Body of pancreas (tissue), 4 donors: ENCODE measurements around the gene TTC31. TPM values are rescaled to one million over a fixed set of nuclear protein-coding genes. Genes with fewer than 3 reads are reported as not detected.

ENCODE experiments used
- ATAC-seq: fragments of 150-250 bp; one replicate; pipeline ENCODE4 v1.9.1; 2016
- DNase-seq, 4 donors: peaks; one replicate each; pipeline ENCODE4 v3.0.0-alpha.2; 2019
- H3K27ac ChIP-seq, 4 donors: fragments of 200-600 bp; sonication (generic); 1 replicate in 3 of 4; 2 replicates in 1 of 4; pipeline versions ENCODE4 v1.5.1 to v1.6.1; 2016 to 2019; ENCODE audit warnings: mild to moderate bottlenecking in 1 of 4, mixed read lengths in 1 of 4, moderate library complexity in 1 of 4
- H3K27me3 ChIP-seq, 2 donors: fragments of 200-600 bp; sonication (generic); one replicate each; pipeline ENCODE4 v1.6.0; 2016; ENCODE audit warnings: mild to moderate bottlenecking in 1 of 2
- H3K36me3 ChIP-seq, 2 donors: fragments of 200-600 bp; sonication (generic); replicated peaks in 1 of 2; 2 replicates each; pipeline ENCODE4 v1.5.1; 2016; ENCODE audit warnings: low read depth in 2 of 2; ENCODE audit not compliant: insufficient read depth in 1 of 2
- H3K4me1 ChIP-seq: fragments of 200-600 bp; sonication (generic); one replicate; pipeline ENCODE4 v1.6.0; 2016
- H3K4me3 ChIP-seq, 2 donors: fragments of 200-600 bp; sonication (generic); 1 replicate in 1 of 2; 2 replicates in 1 of 2; pipeline ENCODE4 v1.5.1; 2016 to 2019
- H3K9me3 ChIP-seq, 3 donors: fragments of 200-600 bp; sonication (generic); 1 replicate in 2 of 3; 2 replicates in 1 of 3; pipeline ENCODE4 v1.5.1; 2016
- POLR2A ChIP-seq, 3 donors: fragments of 450-650 bp; IDR thresholded peaks; one replicate each; pipeline ENCODE4 v1.6.1; 2016; ENCODE audit warnings: antibody characterized with exemption in 3 of 3, mild to moderate bottlenecking in 2 of 3
- WGBS, 2 donors: methylation state at CpG; one replicate each; pipeline ENCODE4 v1.1.5; 2017; 5-methylcytosine and 5-hydroxymethylcytosine counted together
- intact Hi-C: fragments of 100-400 bp; cut with DNase I; formaldehyde crosslinking; loops from one replicate; pipeline ENCODE4 v1.15.1; 2023
- total RNA-seq, 2 donors: library from RNA; depleted of rRNA; stranded (reverse); fragments of >200 nt; gene quantifications; one replicate each; pipeline ENCODE4 v1.1.0, GENCODE V29; 2016
- TF ChIP-seq, protein P1 (sequence below), 7 experiments: fragments of 450-650 bp in 4 of 7; fragments of 200-600 bp in 3 of 7; sonication (generic) in 3 of 7; IDR thresholded peaks; one replicate each; pipeline ENCODE4 v1.5.1; 2016 to 2019; ENCODE audit warnings: antibody characterized with exemption in 7 of 7

Gene TTC31
- total RNA-seq, 2 donors from 2014 or later = 26.5 to 28.3 TPM

DNA sequence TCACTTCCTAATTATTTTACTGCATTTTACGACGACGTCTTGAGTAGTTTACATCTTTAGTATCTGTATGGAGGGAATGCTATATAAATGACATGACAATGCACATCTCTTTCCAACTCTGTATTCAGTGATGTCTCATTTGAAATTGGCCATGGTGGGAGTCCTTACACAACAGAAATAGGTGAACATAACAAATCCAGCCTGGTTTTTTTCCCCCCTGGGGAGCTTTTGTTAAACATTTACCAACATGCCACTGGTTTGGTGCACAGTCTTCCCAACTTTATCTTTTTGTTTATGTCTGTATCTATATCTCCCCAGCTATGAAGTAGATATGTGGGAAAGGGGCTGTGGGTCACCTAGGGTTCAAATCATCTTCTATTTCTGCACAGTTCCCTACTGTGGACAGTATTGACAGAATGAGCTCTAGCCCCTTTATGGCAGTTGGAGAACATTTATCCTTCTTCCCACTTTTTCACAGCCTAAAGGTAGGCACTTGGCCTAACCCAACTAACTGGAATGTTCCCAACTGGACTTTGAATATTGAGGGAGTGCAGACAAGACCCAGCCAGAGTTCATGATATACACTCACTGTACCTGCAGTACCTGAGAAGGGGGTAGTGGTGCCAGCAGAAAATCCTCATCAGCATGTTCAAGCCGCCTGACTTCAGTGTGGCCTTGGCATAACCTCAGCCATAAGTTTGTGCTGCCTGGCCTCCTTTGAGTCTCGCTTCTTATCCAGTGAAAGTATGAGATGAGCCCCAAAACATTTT, 35.5 kb upstream of the TTC31 start:
- TF ChIP-seq, protein P1, sequence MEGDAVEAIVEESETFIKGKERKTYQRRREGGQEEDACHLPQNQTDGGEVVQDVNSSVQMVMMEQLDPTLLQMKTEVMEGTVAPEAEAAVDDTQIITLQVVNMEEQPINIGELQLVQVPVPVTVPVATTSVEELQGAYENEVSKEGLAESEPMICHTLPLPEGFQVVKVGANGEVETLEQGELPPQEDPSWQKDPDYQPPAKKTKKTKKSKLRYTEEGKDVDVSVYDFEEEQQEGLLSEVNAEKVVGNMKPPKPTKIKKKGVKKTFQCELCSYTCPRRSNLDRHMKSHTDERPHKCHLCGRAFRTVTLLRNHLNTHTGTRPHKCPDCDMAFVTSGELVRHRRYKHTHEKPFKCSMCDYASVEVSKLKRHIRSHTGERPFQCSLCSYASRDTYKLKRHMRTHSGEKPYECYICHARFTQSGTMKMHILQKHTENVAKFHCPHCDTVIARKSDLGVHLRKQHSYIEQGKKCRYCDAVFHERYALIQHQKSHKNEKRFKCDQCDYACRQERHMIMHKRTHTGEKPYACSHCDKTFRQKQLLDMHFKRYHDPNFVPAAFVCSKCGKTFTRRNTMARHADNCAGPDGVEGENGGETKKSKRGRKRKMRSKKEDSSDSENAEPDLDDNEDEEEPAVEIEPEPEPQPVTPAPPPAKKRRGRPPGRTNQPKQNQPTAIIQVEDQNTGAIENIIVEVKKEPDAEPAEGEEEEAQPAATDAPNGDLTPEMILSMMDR (IDR thresholded peaks at IDR 0.05) = no peak
- TF ChIP-seq POLR2A (IDR thresholded peaks at IDR 0.05) = no peak
- Histone ChIP-seq H3K36me3 (no peaks in the 10 kb centered on the region), H3K4me1 (peaks cover 11% of the 10 kb centered on the region), H3K4me3 (no peak overlapping the region), H3K27ac (peak overlapping the region in 1 of 4 donors; percentile 2), H3K27me3 (no peaks in the 10 kb centered on the region), H3K9me3 (no peaks in the 10 kb centered on the region)
- ATAC-seq = peak; percentile 39
- peak in 1 of 4 donors; percentile 57 for DNase-seq
- WGBS, 2 donors = 55 to 57% methylated on average over 4 to 5 of the region's 5 CpGs
- intact Hi-C loops = no loop called here

DNA sequence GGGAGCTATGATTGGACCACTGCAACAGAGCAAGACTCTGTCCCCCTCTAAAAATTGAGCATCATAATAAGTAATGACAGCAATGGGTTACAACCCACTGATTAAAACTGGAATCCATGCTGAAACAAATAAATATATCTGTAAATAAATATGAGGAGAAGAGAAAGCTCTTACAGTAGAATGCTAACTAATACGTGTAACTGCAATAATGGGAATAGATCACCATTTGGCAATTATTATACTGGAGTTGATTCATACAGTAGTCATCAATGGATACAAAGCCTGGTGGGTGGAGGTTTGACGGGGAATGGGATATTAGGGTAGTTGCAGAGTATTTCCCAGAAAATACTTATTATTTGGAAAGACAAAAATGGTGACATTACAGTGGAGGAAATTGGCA, 34.1 kb upstream of the TTC31 start:
- DNase-seq (no peak), ATAC-seq (no peak)
- WGBS, 2 donors = 70 to 83% methylated on average over 2 of the region's 2 CpGs
- H3K9me3 ChIP-seq = no peaks in the 10 kb centered on the region
- intact Hi-C loops = no loop called here
- no peaks in the 10 kb centered on the region for H3K36me3 ChIP-seq
- no peaks in the 10 kb centered on the region for H3K27me3 ChIP-seq
- no peak overlapping the region for H3K4me3 ChIP-seq
- TF ChIP-seq POLR2A (IDR thresholded peaks at IDR 0.05) = no peak
- TF ChIP-seq, protein P1 (IDR thresholded peaks at IDR 0.05) = no peak
- peaks cover 7% of the 10 kb centered on the region for H3K4me1 ChIP-seq
- no peak overlapping the region for H3K27ac ChIP-seq

DNA sequence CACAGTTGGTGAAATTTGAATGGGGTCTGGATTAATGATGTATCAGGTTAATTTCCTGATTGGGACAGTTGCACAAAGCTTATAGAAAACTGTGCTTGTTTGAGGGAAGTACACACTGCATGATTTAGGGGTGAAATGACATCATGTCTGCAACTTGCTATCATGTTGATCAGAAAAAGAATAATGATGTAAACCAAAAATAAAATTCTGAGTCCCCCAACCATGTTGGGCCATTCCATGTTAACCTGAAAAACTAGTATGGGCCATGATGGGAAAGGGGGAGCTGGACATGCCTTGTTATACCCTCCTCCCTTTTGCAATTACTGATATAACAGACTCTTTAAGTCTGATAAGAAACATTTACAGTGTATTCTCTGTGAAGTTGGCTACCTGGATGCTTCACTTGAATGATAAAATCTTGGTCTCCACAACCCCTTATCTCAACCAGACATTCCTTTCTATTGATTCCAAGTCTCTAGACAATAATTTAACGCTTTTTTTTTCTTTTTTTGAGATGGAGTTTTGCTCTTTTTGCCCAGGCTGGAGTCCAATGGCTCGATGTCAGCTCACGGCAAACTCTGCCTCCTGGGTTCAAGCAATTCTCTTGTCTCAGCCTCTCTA, 32.2 kb upstream of the TTC31 start:
- Histone ChIP-seq H3K27ac (no peak overlapping the region), H3K4me1 (peaks cover 18% of the 10 kb centered on the region), H3K27me3 (no peaks in the 10 kb centered on the region), H3K9me3 (no peaks in the 10 kb centered on the region), H3K36me3 (no peaks in the 10 kb centered on the region), H3K4me3 (no peak overlapping the region)
- whole genome bisulfite sequencing, 2 donors = 75 to 80% methylated on average over 3 of the region's 3 CpGs
- intact Hi-C loops = no loop called here
- TF ChIP-seq, protein P1 (IDR thresholded peaks at IDR 0.05) = no peak
- no peak for TF ChIP-seq POLR2A (IDR thresholded peaks at IDR 0.05)
- no peak for DNase-seq
- ATAC-seq = no peak

DNA sequence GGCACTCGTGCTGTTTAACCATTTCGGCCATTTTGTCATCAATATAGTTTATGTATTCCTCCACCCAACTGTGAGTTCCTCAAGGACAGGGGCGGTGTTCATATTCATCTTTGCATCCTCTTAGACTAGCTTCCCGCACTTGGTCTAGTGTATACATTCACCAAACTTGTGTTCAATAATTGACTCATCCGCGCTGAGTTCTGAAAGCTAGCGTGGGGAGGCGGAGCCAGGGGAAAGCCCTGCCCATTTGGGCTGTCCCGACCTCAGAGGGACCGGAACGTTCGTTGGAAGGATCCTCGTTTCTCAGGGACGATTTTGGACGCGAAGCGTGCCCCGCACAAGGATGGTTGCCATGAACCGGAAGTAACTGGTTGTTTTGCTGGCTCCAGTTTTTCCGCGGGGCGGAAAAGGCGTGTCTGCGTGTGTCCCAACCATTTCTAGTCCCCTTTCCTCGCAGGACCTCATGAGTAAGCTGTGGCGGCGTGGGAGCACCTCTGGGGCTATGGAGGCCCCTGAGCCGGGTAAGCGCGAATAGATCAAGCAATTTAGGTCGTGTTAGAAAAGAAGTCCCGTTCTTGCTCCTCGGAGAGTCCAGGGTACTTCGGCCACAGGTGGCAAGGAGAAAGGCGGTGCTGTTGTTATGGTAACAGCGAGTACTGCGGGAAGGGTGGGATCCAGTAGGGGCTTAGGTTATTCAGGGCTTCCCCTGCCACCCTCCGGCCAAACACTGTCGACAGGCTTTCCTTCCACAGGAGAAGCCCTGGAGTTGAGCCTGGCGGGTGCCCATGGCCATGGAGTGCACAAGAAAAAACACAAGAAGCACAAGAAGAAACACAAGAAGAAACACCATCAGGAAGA, 28.0 kb upstream of the TTC31 start, which contains the start of gene INO80B:
INO80B (plus strand) TSS at position 434 of the 858 bp plus-strand sequence; CDS start at position 464, 30 bp downstream.
- Histone ChIP-seq H3K27ac (peak within 1 kb of the TSS in 3 of 4 donors; percentile 14 to 71 (median 58)), H3K4me1 (peaks cover 40% of the 10 kb centered on the region), H3K36me3 (no peaks in the 10 kb centered on the region), H3K9me3 (no peaks in the 10 kb centered on the region), H3K27me3 (no peaks in the 10 kb centered on the region), H3K4me3 (peak within 1 kb of the TSS in 1 of 2 donors; percentile 90)
- TF ChIP-seq, protein P1 (IDR thresholded peaks at IDR 0.05) = peak in 1 of 7 experiments; percentile 12
- TF ChIP-seq POLR2A (IDR thresholded peaks at IDR 0.05) = peak in 2 of 3 donors; percentile 39 to 55
- intact Hi-C loops = no loop called here
- DNase-seq (peak; percentile 97 to 98 (median 98)), ATAC-seq (peak; percentile 66)
- WGBS, 2 donors = 0% methylated on average over 20 to 40 of the region's 40 CpGs
